ENCODE measurements around the gene MSH5. TPM values are rescaled to one million over a fixed set of nuclear protein-coding genes. Genes with fewer than 3 reads are reported as not detected.

Gene MSH5
- total RNA-seq, 1 experiment from 2014 or later: 90.4 TPM

GRCh38 chr6:31782126-31782855, 42.5 kb downstream of the MSH5 start (continued):
- TF ChIP-seq ZBTB33 (IDR thresholded peaks at IDR 0.05; ENCODE audit: extremely low read depth, insufficient replicate concordance, low read length): no peak
- TF ChIP-seq EZH2phosphoT487 (IDR thresholded peaks at IDR 0.05; ENCODE audit: borderline replicate concordance): no peak
- no peak for TF ChIP-seq POLR2AphosphoS5 (IDR thresholded peaks at IDR 0.05; ENCODE audit: low read depth, low read length)
- TF ChIP-seq CBX3 (IDR thresholded peaks at IDR 0.05; ENCODE audit: low read depth): no peak
- no peak for TF ChIP-seq JUND (IDR thresholded peaks at IDR 0.05)
- TF ChIP-seq TCF7L2 (IDR thresholded peaks at IDR 0.05; ENCODE audit: borderline replicate concordance, extremely low read depth, insufficient read depth, insufficient read length): no peak
- no peak for TF ChIP-seq SIN3A (IDR thresholded peaks at IDR 0.05; ENCODE audit: low read depth)
- no peak for TF ChIP-seq ZFX (IDR thresholded peaks at IDR 0.05)
- TF ChIP-seq SRF (IDR thresholded peaks at IDR 0.05; ENCODE audit: low read depth): no peak
- no peak for TF ChIP-seq EGR1 (IDR thresholded peaks at IDR 0.05; ENCODE audit: low read depth)

GRCh38 chr6:31784098-31784925, 44.5 kb downstream of the MSH5 start:
- ChIA-PET CTCF (no interaction called here), RAD21 (ENCODE audit: low non-redundant PET in 1 of 2, low total read pairs in 2 of 2, uncharacterized antibody in 2 of 2, unreplicated experiment in 2 of 2) (no interaction called here), POLR2A (interaction anchor here (0.8 to 0.9 kb wide), 3 partner anchors 9 to 57 kb away, joined by 3 read pairs; no protein-coding TSS in a partner anchor)
- H3K9me2 ChIP-seq (ENCODE audit: insufficient read depth): no peaks in the 10 kb centered on the region
- intact Hi-C loops (cut with micrococcal nuclease): no loop called here
- no peaks in the 10 kb centered on the region for H3K27me3 ChIP-seq (ENCODE audit: insufficient read depth, low read length)
- BruUV-seq (replicated peaks): no TSS peak
- no peaks in the 10 kb centered on the region for H3K4me1 ChIP-seq (ENCODE audit: control insufficient read depth in 1 of 2, insufficient read depth in 2 of 2, low read length in 2 of 2)
- no peak for DNase-seq (ENCODE audit: low read depth, low spot score)
- H3K4me3 ChIP-seq (replicated peaks in 1 of 2; ENCODE audit: low read depth in 1 of 2, low read length in 2 of 2): no peak overlapping the region
- H3K27ac ChIP-seq (ENCODE audit: low read depth, low read length): no peak overlapping the region
- peaks cover 16% of the 10 kb centered on the region for H3K79me2 ChIP-seq (ENCODE audit: insufficient read depth, low read length)
- peaks cover 44 to 48% of the 10 kb centered on the region in 2 experiments for H3K36me3 ChIP-seq (ENCODE audit: control insufficient read depth in 1 of 2, insufficient read depth in 2 of 2, low read length in 2 of 2)
- H2AFZ ChIP-seq (ENCODE audit: low read depth, low read length, poor library complexity, severe bottlenecking): no peak overlapping the region
- TF ChIP-seq TCF7L2 (IDR thresholded peaks at IDR 0.05; ENCODE audit: borderline replicate concordance, extremely low read depth, insufficient read depth, insufficient read length) (no peak), EZH2phosphoT487 (IDR thresholded peaks at IDR 0.05; ENCODE audit: borderline replicate concordance) (no peak), MAX (IDR thresholded peaks at IDR 0.05) (no peak), CEBPB (IDR thresholded peaks at IDR 0.05; ENCODE audit: low read depth) (no peak), ELF1 (IDR thresholded peaks at IDR 0.05; ENCODE audit: borderline replicate concordance, low read depth) (no peak), SRF (IDR thresholded peaks at IDR 0.05; ENCODE audit: low read depth) (no peak), FOSL1 (IDR thresholded peaks at IDR 0.05; ENCODE audit: low read depth) (no peak), REST (IDR thresholded peaks at IDR 0.05; ENCODE audit: low read depth) (no peak), RAD21 (IDR thresholded peaks at IDR 0.05; ENCODE audit: low read depth) (no peak)
- H3K4me2 ChIP-seq (ENCODE audit: low read length): no peak overlapping the region
- 0 out of 2 replicates have a peak, but pooled peaks cover 3% of the 10 kb centered on the region for H4K20me1 ChIP-seq (ENCODE audit: insufficient read depth)
- ATAC-seq: no peak
- no peak overlapping the region for H3K9ac ChIP-seq (ENCODE audit: low read length)
- no peaks in the 10 kb centered on the region for H3K9me3 ChIP-seq (ENCODE audit: control insufficient read depth in 1 of 2, insufficient read depth in 1 of 2, low read depth in 1 of 2, low read length in 2 of 2)

Data from HCT116 (cell line).